ENCODE results near the gene HUNK. TPM values are rescaled to one million over a fixed set of nuclear protein-coding genes. Genes with fewer than 3 reads are reported as not detected.

HUNK gene
- total and polyA plus RNA-seq, 2 experiments from 2014 or later, result 7.1 to 10.8 TPM

DNA sequence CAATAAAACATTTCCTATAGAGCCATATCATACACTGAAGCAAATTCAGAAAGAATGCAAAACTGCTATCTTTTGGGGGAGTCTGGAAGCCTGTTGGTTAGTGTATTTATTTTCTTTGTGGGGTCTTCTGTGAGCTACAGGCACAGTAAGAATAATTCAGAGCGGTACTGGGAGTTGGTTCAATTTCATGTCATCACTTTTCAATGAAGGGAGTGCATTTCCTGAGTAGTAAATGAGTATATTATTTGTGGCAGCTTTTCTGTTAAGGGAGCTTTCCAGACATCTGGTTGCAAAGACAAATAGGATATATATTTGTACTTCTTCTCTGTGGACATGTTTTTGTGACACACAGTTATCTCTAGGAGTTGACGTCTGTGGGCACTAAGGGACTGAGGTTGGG is 130.6 kb downstream of the HUNK start:
- Histone ChIP-seq H3K9me2 (replicated peaks; ENCODE audit: insufficient read depth) (no peaks in the 10 kb centered on the region), H4K20me1 (ENCODE audit: insufficient read depth, poor library complexity, severe bottlenecking) (no peaks in the 10 kb centered on the region), H3K79me2 (no peaks in the 10 kb centered on the region), H3K9me3 (ENCODE audit: low read depth) (no peaks in the 10 kb centered on the region), H3K4me2 (no peak overlapping the region), H3K27ac (no peak overlapping the region), H3K36me3 (replicated peaks; ENCODE audit: insufficient read depth, low read depth) (no peaks in the 10 kb centered on the region), H3K4me1 (ENCODE audit: insufficient read depth) (no peaks in the 10 kb centered on the region), H2AFZ (no peak overlapping the region), H3K4me3 (no peak overlapping the region), H3K27me3 (no peaks in the 10 kb centered on the region)
- DNase-seq (ENCODE audit: low spot score), result no peak
- TF ChIP-seq EZH2phosphoT487 (IDR thresholded peaks at IDR 0.05; ENCODE audit: low read depth, severe bottlenecking, unreplicated experiment) (no peak), EZH2 (IDR thresholded peaks at IDR 0.05; ENCODE audit: borderline replicate concordance) (no peak)
- TF ChIP-seq, protein P1, sequence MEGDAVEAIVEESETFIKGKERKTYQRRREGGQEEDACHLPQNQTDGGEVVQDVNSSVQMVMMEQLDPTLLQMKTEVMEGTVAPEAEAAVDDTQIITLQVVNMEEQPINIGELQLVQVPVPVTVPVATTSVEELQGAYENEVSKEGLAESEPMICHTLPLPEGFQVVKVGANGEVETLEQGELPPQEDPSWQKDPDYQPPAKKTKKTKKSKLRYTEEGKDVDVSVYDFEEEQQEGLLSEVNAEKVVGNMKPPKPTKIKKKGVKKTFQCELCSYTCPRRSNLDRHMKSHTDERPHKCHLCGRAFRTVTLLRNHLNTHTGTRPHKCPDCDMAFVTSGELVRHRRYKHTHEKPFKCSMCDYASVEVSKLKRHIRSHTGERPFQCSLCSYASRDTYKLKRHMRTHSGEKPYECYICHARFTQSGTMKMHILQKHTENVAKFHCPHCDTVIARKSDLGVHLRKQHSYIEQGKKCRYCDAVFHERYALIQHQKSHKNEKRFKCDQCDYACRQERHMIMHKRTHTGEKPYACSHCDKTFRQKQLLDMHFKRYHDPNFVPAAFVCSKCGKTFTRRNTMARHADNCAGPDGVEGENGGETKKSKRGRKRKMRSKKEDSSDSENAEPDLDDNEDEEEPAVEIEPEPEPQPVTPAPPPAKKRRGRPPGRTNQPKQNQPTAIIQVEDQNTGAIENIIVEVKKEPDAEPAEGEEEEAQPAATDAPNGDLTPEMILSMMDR (IDR thresholded peaks at IDR 0.05; ENCODE audit: poor library complexity), result no peak
- WGBS (ENCODE audit: low lambda C conversion rate, missing lambda C conversion rate), result 75% methylated on average over 2 of the region's 2 CpGs

DNA sequence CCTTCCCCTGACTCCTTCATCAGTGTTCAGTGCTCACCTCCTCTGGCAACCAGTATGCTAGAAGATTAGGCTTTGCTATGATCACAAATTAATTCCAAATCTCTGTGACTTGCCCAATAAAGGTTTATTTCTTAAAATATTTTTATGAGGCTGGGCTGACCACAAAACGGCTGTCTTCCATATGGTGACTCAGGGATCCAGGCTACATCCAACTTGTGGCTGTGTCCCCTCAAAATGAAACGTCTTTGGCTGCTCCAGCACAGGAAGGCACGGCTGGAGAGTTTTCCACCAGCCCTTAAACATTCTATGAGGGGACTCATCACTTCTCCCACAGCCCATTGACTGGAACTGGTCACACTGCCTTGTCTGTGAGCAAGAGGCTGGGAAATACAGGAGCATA is 131.5 kb downstream of the HUNK start:
- H3K27ac ChIP-seq, result no peak overlapping the region
- H3K9me2 ChIP-seq (replicated peaks; ENCODE audit: insufficient read depth), result no peaks in the 10 kb centered on the region
- H3K36me3 ChIP-seq (replicated peaks; ENCODE audit: insufficient read depth, low read depth), result no peaks in the 10 kb centered on the region
- H3K4me3 ChIP-seq, result no peak overlapping the region
- no peaks in the 10 kb centered on the region for H3K79me2 ChIP-seq
- no peaks in the 10 kb centered on the region for H3K4me1 ChIP-seq (ENCODE audit: insufficient read depth)
- no peaks in the 10 kb centered on the region for H3K9me3 ChIP-seq (ENCODE audit: low read depth)
- H4K20me1 ChIP-seq (ENCODE audit: insufficient read depth, poor library complexity, severe bottlenecking), result no peaks in the 10 kb centered on the region
- H3K27me3 ChIP-seq, result no peaks in the 10 kb centered on the region
- DNase-seq (ENCODE audit: low spot score), result no peak
- H3K4me2 ChIP-seq, result no peak overlapping the region
- 89% methylated on average over 3 of the region's 3 CpGs for WGBS (ENCODE audit: low lambda C conversion rate, missing lambda C conversion rate)
- H2AFZ ChIP-seq, result no peak overlapping the region
- TF ChIP-seq EZH2phosphoT487 (IDR thresholded peaks at IDR 0.05; ENCODE audit: low read depth, severe bottlenecking, unreplicated experiment) (no peak), EZH2 (IDR thresholded peaks at IDR 0.05; ENCODE audit: borderline replicate concordance) (no peak)
- TF ChIP-seq, protein P1 (IDR thresholded peaks at IDR 0.05; ENCODE audit: poor library complexity), result no peak

DNA sequence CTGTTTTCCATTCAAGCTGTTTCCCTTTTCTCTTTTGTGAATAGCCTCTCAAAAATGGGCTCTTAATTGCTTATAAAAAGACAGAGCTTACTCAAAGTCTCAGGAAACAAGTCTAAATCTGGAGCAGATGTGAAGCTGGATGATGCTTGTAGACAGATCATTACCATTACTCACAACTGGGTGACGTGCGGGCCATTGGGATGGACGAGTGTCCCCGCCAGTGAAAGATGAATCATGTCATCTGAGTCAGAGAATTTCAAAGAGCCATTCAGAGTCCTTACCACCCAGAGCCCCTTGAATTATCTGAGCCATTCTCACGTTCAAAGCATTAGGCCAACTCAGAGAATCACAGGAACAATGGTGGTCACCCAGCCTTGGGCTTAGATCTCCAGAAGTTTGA is 134.6 kb downstream of the HUNK start:
- Histone ChIP-seq H3K79me2 (no peaks in the 10 kb centered on the region), H3K4me2 (no peak overlapping the region), H2AFZ (no peak overlapping the region), H3K9me2 (replicated peaks; ENCODE audit: insufficient read depth) (no peaks in the 10 kb centered on the region), H3K27ac (no peak overlapping the region), H3K27me3 (no peaks in the 10 kb centered on the region), H3K4me1 (ENCODE audit: insufficient read depth) (no peaks in the 10 kb centered on the region), H3K4me3 (no peak overlapping the region), H3K36me3 (replicated peaks; ENCODE audit: insufficient read depth, low read depth) (no peaks in the 10 kb centered on the region), H3K9me3 (ENCODE audit: low read depth) (no peaks in the 10 kb centered on the region), H4K20me1 (ENCODE audit: insufficient read depth, poor library complexity, severe bottlenecking) (no peaks in the 10 kb centered on the region)
- 60% methylated on average over 5 of the region's 5 CpGs for WGBS (ENCODE audit: low lambda C conversion rate, missing lambda C conversion rate)
- DNase-seq (ENCODE audit: low spot score), result no peak
- no peak for TF ChIP-seq EZH2phosphoT487 (IDR thresholded peaks at IDR 0.05; ENCODE audit: low read depth, severe bottlenecking, unreplicated experiment)
- TF ChIP-seq, protein P1 (IDR thresholded peaks at IDR 0.05; ENCODE audit: poor library complexity), result no peak
- no peak for TF ChIP-seq EZH2 (IDR thresholded peaks at IDR 0.05; ENCODE audit: borderline replicate concordance)

GRCh38 chr21:32008714-32009113 is 135.9 kb downstream of the HUNK start:
- H4K20me1 ChIP-seq (ENCODE audit: insufficient read depth, poor library complexity, severe bottlenecking), result no peaks in the 10 kb centered on the region
- no peak overlapping the region for H3K4me3 ChIP-seq
- WGBS (ENCODE audit: low lambda C conversion rate, missing lambda C conversion rate), result 93% methylated on average over 2 of the region's 2 CpGs
- no peaks in the 10 kb centered on the region for H3K4me1 ChIP-seq (ENCODE audit: insufficient read depth)
- H3K79me2 ChIP-seq, result no peaks in the 10 kb centered on the region
- no peak overlapping the region for H2AFZ ChIP-seq
- H3K9me3 ChIP-seq (ENCODE audit: low read depth), result no peaks in the 10 kb centered on the region
- DNase-seq (ENCODE audit: low spot score), result no peak
- H3K27ac ChIP-seq, result no peak overlapping the region
- H3K36me3 ChIP-seq (replicated peaks; ENCODE audit: insufficient read depth, low read depth), result no peaks in the 10 kb centered on the region
- H3K4me2 ChIP-seq, result no peak overlapping the region
- no peaks in the 10 kb centered on the region for H3K27me3 ChIP-seq
- H3K9me2 ChIP-seq (replicated peaks; ENCODE audit: insufficient read depth), result no peaks in the 10 kb centered on the region
- TF ChIP-seq EZH2phosphoT487 (IDR thresholded peaks at IDR 0.05; ENCODE audit: low read depth, severe bottlenecking, unreplicated experiment) (no peak), EZH2 (IDR thresholded peaks at IDR 0.05; ENCODE audit: borderline replicate concordance) (no peak)
